Stimulated activated CD4-positive, alpha-beta T cell treated with anti-CD3 and anti-CD28 coated beads, Interleukin-1b, Interleukin-23, amount 100 ng/mL, for 4 hours (primary cell): Measurements from ENCODE around the gene RFC4.
"Not testable (repeated sequence)": the region's sequence is repeated elsewhere in the genome, so short reads cannot be mapped to it uniquely, and the experiment has no call there.

Experiments used
- DNase-seq, 2 donors: peaks; one replicate each; pipeline ENCODE4 v3.0.0-alpha.2; 2020; ENCODE audit warnings: low read depth in 2 of 2

The RFC4 gene

DNA sequence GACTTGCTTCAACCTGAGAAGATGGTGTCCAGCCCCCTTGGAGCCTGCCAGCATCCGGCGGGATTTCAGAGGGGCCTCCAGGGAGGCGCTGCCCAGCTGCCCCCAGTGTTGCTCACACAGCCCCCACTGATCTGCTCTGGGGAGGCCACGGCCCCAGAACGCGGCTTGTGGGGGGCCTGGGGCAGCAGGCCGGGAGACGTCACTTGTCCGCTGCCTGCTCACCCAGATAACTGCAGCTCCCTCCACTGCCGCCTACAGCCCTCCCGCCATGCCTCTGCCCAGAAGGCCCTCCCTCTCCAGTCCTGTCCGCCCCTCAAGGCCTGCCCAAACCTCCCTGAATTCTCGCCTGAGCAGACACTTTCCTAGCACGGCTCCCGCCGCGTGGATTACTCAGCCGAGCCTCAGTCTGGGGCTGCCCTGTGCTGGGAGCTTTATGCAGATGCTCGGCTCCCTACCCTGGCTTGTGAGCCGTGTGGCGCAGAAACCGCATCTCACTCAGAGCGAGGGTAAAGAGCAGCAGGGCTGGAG is 19.1 kb upstream of the RFC4 start:
- DNase-seq, result peak in 1 of 2 donors; percentile 37

DNA sequence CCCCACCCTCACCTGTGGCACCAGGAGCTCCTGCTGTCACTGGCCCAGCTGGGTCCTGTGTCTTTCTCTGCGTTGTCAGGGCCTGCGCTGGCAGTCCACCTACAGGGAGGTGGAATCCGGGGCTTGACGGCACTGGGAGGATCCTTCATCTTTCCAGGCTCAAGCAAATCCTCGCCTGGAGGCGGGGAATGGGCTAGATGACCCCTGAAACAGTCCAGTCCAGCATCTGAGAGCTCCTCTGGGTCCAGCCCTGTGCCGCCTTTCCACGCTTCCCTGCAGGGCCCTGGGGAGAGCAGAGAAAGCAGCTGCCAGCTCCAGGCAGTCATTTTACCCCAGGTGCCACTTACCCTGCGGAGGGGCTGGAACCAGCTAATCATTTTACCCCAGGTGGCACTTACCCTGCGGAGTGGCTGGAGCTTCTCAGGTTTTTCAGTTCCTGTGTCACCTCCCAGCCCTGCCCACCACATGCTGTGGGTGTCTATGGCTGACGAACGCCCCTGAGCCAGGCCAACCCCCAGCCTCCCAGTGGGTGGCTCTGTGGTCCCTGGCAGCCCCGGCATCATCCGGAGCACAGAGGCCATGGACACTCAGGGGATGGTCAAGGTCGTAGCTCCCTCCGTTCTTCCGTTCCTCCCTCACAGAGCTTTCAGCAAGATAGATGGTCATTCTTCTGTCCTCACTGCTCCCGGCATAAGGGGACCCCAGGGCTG is 18.3 kb upstream of the RFC4 start:
- no peak for DNase-seq

- DNase-seq, result no peak
Measured at GRCh38 chr3:186823386-186823785, 17.1 kb upstream of the RFC4 start.

DNA sequence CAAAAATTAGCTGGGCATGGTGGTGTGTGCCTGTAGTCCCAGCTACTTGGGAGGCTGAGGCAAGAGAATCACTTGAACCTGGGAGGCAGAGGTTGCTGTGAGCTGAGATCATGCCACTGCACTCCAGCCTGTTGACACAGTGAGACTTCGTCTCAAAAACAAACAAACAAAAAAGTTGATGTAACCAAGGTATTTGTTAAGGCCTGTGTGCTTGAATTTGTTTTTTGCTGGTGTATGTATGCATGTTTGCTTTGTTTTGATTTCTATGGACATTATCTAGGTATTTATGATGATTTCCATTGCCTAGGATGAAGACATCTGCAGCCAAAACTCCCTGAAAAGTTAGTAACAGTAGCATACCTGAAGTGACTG is 16.1 kb upstream of the RFC4 start:
- DNase-seq, result not testable (repeated sequence)

GRCh38 chr3:186821429-186822387 is 15.4 kb upstream of the RFC4 start:
- DNase-seq, result no peak

GRCh38 chr3:186818956-186819355 is 12.7 kb upstream of the RFC4 start:
- no peak for DNase-seq

DNA sequence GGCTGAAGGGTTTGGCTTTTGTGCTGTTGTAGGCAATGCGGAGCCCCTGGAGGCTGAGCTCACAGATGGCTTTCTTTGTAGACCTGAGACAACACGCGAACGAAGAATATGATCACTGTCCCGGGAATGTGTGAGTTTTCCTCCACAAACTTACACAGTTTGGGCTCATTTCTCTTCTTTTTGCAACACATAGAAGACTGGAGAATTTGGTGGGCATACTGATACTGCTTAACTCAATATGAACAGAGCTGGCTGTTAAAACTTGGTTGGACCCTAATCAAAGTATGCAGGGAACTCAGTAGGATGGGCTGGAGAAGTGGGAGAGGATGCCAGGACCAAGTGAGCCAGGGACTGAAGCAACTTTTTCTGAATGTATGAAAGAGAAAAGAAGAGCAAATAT is 12.2 kb upstream of the RFC4 start:
- DNase-seq, result no peak

DNA sequence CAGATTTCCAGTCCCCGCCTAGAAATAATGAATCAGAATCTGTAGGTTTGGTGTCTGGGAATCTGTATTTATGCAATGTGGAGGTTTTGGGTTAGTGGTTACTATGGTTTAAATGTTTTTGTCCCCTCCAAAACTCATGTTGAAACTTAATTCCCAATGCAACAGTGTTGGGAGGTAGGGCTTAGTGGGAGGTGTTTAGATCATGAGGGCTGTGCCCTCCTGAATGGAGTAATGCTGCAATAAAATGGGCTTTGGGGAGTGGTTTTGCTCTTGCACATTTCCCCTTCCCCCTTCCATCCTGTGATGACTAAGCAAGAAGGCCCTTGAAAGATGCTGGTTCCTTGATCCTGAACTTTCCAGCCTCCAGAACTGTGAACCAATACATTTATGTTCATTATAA is 9.2 kb upstream of the RFC4 start:
- DNase-seq, result no peak

GRCh38 chr3:186814100-186814499 is 7.8 kb upstream of the RFC4 start:
- DNase-seq, result no peak

- DNase-seq, result not testable (repeated sequence)
Measured at GRCh38 chr3:186811313-186811712, 5.0 kb upstream of the RFC4 start.

DNA sequence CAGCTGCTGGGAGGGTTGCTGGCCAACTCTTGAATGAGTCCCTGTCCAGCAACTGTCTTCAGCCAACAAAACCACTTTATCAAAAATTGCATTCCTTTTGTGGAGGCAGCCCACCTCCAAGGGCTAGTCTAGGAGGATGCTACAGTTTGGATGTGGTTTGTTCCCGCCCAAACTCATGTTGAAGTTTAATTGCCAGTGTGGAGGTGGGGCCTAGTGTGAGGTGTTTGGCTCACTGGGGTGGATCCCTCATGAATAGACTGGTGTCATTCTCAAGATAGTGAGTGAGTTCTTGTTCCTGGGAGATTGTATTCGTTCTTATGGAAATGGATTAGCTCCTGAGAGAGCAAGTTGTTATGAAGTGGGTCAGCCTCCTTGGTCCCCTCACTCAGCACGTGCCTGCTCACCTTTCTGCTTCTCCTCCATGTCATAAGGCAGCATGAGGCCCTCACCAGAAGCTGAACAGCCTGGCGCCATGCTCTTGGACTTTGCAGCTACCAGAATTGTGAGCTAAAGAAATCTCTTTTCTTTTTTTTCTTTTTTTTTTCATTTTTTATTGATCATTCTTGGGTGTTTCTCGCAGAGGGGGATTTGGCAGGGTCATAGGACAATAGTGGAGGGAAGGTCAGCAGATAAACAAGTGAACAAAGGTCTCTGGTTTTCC is 4.2 kb upstream of the RFC4 start:
- no peak for DNase-seq

DNA sequence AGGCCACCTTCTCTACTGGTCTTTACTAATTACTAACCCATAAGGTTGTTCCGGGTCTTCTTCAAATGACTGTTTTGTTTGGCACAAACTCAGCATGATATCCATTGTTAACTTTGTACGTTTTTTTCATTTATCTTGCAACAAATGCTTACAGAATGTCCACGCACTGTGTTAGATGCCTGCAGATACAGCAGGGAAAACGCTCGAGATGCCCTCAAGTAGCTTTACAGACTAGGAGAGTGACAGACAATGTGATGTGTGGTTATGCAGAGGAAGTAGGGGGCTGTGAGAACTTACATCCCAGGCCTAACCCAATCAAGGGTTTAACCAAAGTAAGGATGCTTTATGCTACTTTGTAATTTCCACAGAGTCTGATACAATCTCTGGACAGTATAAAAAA is 949 bp upstream of the RFC4 start:
- DNase-seq, result no peak

- not testable (repeated sequence) for DNase-seq
Measured at GRCh38 chr3:186803447-186803846, 2.8 kb downstream of the RFC4 start.

DNA sequence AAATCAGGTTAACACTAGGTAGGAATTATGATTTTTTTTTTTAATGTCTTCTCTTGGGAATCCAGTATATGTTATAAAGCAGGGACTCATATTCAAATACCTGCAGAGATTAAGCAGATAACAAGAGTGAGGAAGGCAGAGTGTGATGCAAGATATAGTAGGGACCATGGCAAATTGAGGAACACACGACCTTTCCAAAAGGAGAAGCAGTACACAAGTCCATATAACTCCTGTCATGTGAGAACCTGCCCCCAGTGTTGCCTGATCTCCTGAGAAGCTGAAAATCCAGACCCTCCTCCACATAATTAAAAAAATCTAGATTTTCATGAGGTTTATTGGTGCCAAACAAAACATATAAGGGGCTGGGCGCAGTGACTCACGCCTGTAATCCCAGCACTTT is 3.6 kb downstream of the RFC4 start:
- DNase-seq, result no peak

DNA sequence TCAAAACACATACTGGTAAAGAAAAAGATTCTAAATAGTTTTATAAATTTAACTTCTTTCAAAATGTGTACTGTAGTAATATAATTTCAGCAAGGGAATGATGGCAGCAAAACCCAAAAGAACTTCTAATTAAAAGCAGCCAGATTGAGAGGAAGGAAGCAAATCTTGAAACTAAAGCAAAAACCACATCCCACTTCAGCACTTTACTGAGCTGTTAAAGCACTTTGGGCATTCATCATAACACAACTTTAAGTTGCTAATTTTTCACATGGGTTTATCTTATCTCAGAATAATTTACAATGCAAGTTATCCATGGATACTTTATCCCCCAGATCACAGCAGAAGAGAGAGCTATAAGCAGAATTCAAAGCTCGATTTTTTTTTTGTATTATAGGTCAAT is 6.0 kb downstream of the RFC4 start:
- no peak for DNase-seq

DNA sequence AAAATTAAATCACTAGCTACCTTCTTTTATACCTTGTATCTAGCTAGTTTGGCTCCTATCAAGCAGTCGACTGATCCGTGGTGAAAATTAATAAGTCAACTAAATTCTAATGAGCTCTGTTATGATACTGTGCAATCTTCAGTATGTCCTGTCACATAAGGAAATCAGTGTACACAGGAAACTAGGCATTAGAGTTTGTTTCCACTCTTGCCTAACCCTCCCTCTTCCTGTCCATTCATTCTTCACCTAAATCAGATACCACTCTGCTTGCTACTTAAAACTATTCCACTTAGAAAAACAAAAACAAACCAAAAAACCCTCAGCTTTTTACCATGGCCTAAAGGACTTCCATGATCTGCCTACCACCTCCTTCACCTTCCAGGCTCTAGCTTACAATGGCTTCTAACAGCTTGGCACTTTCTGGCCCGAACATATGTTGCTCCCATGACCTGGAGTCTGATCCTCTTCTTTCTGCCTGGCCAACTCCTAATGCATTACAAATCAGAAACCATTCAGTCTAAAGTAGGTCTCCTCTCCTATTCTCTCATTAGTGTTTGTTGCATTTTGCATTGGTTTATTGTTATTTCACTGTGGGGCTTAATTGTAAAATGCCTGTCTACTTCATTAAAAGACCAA is 7.9 kb downstream of the RFC4 start:
- no peak for DNase-seq

- DNase-seq, result peak in 1 of 2 donors; percentile 21
Measured at GRCh38 chr3:186790261-186790981, 15.9 kb downstream of the RFC4 start.

DNA sequence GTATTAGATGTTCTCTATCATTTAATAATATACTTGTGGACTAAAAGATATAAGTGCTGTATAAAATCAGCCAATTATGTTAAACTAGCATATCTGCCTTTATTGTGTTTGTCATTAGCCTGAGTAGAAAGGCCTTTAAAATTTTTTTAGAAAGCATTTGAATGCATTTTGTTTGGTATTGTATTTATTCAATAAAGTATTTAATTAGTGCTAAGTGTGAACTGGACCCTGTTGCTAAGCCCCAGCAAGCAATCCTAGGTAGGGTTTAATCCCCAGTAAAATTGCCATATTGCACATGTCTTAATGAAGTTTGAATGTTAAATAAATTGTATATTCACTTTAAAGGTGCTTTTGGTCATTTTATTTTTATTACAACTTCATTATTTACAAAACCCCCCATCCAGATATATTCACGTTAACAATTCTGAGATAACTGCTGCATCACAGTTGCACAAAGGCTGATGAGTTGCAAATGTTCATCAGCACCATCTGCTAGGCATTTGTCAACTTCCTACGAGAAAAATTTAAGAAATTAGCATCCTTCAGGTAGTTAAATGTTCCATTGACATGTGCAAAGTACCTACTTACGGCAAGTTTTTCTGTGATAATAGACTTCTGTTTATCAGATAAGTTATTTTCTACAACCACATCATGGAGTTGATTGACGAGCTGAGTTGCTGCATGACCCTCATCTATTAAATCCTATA is 16.6 kb downstream of the RFC4 start:
- DNase-seq, result no peak

GRCh38 chr3:186788482-186789370 is 17.6 kb downstream of the RFC4 start:
- DNase-seq, result no peak
